GM18502 (cell line): ENCODE measurements around the gene GBX1.

ENCODE experiments used
- ATAC-seq: cut with Tn5 transposase; IDR thresholded peaks from one replicate; pipeline ENCODE4 v1.9.1; 2021; ENCODE audit warnings: mild to moderate bottlenecking; ENCODE audit not compliant: unreplicated experiment, poor library complexity

Gene GBX1

DNA sequence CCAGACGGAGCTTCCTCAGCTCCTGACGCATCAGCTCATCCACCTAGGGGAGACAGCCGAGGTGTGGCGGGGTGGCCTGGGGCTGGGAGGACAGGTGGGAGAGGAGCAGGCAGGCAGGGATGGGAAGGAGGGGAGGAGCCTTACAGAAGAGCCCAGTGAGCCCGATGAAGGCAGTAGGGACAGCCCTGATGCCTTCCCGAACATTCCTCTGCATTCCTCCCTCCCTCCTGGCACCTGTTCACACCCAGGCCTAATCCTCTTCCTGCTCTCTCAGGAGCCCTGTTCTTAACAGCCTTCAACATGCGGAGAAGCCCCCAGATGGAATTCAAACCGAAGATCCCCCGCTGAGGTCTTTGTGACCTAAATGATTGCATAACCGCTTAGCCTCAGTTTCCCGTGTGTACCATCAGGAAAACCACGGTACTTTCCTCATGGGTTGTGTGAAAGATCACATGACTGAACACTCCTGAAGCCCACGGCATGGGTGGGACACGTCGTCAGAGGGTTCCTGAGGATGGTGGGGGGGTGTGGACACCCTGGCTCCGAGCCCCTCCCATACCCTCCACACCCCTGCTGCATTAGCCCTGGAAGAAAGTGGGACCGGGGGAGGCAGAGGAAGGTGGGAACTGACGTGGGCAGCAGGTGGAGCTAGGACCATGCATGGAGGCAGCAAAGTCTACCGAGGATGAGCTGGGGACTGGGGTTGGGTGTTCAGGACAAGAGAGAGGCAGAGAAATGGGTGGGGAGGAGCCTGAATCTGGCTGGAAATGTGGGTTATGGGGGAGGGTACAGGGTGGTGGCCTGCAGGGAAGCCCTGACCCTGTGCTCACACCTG lies 28.3 kb upstream of the GBX1 start:
- ATAC-seq = no peak

DNA sequence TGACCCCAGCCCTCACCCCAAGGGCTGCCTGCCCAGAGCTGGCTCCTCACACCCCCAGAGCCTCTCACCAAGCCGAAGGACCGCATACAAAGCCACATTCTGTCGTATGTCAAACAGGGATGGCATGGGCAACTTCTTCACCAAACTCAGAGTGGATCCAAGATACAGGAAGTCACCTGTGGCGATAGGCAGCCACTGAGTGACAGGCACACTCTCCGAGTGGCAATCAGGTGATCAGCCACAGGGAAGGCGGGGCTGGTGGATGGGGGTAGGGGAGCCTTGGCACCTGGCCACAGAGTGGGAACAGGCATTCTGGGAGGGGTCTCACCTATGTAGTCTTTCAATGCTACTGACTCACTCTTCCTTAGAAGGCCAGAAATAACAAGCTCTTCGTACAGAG lies 26.7 kb upstream of the GBX1 start:
- no peak for ATAC-seq

DNA sequence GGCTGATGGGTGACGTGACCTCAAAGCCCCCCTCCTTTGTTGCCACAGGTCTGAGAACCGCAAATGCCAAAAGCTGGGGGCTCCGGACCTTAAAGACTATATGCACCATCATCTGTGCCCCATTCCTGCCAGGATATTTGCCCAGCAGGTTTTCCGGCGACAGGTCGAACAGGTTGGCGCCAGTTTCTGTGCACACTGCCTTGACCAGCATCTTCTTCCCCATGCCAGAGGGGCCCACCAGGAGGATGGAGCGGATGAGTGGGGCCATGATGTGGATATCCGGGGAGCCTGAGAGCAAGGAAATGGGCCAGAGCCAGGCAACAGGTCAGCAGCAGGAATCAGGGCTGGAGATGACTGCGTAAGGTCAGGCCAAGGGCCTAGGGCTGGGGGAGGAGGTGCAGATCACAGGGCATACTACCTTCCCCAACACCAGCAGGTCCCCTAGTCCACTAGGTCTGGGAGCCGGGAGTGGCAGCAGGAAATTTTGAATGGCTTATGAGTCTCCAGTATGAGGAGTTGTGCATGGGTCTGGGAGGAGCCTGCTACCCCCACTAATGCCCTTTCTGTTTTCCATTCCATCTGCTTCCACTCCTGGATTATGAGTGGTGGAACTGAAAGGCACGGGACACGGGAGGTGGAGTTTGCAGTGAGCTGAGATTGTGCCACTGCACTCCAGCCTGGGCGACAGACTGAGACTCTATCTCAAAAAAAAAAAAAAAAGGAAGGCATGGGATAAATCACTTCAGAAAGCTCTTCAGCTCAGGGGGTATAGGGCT lies 25.9 kb upstream of the GBX1 start:
- no peak for ATAC-seq

DNA sequence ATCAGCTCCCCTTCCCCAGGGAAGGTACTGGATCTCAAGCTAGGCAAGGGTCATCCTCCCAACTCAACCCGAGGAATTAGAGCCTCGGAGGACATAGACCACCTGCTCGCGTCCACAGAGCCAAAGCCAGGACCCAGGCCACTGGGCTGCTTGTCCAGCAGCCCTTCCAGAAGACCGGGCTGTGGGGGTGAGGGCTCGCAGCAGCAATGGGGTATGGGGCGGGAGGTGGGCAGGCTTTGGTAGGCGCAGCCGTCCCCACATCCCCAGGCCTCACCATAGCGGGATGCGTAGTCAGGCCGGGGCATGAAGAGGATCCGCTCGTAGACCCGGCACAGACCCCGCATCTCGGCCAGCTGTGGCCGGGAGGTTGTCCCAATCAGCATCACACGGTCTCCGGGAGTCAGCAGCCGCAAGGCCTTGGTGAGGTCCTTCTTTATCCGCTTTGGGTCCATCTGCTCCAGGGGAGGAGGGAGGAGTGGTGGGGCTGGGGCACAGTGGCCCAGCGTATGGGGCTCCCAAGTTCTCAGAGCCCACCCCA lies 24.6 kb upstream of the GBX1 start:
- ATAC-seq = no peak

DNA sequence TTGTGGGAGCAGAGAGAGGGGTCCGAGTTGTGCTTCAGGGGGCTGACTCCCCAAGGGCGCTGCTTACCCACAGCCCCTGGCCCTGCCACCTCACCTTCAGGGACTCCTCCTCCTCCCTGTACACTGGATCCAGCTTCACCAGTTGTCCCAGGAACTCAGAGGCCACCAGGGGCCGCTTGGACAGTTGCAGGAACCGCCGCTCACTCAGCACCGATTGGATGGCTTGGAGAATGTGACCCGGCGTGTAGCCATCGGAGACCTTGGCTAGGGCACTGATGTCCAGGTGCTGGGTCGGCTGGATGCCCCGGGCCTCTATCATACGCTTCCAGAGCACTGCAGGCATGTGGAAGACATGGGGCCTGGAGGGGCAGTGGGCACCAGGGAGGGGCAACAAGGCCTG lies 24.1 kb upstream of the GBX1 start:
- no peak for ATAC-seq

DNA sequence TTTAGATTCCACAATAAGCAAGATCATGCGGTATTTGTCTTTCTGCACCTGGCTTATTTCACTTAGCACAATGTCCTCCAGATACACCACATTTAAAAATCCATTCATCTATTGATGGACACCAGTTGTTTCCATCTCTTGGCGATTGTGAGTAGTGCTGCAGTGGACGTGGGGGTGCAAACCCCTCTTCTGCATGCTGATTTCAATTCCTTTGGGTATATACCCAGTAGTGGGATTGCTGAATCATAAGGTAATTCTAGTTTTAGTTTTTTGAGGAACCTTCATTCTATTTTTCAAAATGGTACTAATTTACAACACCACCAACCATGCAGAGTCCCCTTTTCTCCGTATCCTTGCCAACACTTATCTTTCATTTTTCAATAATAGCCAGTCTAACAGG lies 21.5 kb upstream of the GBX1 start:
- no peak for ATAC-seq

DNA sequence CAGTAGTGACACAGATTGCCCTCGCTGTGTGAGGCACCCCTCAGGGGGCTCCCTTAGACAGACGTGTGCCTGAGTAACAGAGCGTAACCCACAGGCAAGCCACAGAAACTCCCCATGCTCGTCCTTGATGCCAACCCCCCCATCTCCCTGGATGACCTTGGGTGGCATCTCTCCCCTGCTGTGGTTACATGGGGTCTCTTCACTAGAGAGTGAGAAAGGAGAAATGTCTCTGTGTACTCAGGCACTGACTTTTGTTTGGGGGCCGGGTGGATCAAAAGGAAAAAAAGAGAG lies 20.7 kb upstream of the GBX1 start:
- no peak for ATAC-seq

DNA sequence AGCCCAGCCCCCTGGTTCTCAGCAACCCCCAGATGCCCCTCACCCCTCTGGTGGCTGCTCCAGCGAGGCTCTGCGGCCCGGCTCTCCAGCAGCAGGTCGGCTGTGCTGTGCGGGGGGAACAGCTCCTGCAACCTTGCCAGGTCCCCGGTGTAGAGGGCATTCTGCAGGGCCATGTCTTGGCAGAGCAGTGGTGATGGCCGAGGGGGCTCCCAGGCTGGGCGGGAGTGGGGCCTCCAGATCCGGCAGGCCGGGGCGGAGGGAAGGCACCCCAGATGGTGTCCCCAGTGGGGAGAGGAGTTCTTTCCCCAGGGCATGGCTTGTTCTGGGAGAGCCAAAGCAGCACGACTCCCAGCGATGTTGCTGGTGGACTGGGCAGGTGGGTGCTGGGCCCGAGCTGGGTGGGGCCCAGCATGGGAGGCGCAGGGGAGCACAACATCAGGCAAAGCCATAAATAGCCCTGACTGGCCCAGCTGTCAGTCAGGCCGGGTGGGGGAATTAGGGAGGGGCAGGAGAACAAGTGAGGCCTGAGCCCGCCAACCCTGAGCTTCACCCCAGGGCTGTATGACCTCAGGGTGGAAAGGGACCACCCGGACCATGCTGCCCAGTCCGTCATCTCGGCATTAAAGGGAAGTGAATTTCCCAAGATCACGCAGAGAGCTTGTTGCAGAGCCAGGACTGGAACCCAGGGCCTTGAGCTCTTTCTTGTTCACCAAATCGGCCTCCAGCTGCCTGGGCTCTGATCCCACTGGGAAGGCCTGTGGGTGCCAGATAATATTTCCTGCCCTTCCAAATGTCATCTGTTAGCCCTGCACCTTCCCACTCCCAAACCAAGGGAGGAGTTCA lies 20.1 kb upstream of the GBX1 start:
- ATAC-seq = no peak

DNA sequence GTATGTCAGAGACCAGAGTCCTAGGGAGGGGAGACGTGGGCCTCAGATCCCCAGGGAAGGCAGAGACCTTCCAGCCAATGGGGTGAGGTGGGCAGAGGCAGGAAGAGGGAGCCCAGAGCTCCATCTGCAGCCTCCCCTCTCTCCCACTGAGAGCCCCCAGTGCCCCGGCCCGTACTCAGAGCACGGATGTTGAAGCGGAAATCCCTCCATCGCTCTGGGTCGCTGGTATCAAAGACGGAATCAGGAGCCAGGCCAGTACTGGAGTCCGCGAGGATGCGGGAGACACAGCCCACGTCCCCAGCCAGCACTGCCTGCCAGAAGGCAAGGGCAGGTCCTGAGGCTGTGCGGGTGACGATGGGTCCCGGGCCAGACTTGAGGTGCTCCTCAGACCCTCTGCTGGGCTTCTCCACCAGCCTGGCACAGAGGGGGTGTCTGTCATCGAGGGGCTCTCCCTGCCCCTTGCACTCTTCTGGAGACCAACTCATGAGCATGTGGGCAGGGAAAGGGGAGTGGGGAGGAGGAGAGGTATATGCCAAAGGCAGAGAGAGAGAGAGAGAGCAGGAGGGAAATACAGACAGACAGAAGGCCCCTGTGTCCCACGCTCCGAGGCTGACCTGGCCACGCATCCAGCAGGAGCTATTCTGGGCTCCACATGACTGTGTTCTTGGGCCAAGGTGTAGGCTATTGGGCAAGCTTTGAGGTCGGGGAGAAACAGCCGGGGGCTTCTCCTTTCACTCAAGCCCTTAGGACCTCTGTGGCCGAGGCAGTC lies 19.3 kb upstream of the GBX1 start, which contains the start of gene ASB10:
TSS of gene ASB10 (minus strand) at position 611 of the 769 bp plus-strand sequence. CDS start at position 491, 120 bp downstream.
- no peak for ATAC-seq

DNA sequence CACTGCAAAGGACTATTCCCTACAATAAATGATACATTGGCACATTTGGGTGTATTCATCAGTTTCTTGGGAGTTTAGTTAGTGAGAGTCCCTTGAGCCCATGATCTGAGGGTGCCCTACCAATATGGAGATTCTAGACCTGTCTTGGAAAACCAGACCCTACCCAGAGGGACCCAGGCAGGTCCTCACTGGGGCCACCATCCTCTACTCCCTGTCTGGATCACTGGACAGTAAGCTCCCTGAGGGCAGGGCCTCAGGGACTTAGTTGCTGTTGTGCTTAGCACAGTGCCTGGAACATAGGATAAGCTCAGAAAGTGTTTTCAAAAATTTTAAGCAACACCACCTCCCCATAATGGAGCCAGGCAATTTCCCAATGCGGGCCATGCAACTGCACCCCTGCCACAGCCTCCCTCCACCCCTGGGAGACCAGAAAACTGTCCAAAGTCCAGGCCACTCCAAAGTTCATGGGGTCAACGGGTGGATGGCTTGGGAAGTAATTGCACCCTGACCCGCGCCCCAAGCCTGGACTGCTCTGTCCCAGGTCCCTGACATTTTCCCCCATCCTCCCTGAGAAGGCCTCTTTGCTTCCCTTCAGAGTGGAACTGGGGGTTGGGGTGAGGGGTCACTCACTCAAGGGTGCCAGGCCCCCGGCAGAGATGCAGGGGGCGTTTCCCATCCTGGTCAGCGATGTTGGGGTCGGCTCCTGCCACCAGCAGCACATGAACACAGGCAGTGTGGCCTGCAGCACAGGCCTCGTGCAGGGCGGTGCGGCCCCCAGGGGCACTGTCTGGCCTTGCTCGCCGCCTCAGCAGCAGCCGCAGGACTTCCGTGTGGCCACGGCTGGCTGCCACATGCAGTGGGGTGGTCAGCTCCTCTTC lies 18.5 kb upstream of the GBX1 start:
- ATAC-seq = no peak

DNA sequence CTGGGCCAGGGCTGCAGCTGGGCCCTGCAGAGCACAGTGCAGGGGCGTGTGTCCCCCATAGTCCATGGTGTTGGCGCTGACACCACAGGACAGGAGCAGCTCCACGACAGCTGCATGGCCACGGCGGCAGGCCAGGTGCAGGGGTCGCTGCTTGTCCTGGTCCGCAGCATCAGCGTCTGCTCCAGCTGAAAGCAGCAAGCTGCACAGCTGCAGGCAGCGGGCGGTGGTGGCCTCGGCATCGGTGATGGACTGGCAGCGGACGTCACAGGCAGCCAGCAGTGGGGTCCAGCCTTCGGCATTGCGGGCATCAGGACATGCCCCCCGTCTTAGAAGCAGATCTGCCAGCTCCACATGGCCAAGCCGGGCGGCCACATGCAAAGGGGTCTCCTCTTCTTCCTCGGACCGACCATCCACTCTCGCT lies 13.5 kb upstream of the GBX1 start:
- no peak for ATAC-seq

DNA sequence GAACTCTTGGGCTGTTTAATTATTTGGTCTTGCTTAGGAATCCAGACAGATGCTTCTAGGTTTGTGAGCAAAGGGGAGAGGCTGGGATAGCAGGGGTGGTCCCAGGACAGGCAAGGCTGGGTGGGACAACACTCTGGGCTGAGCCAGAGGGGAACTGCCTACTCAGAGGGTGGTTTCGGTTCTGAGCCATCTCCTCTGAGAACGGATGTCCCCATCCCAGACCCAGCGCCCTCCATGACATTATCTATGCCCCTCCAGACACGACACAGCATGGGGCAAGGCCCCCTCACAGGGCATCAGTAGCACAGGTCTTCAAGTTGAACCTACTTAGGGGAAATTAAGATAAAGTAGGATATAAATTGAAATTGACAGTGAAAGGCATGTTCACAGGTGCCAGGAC lies 12.5 kb upstream of the GBX1 start:
- no peak for ATAC-seq

DNA sequence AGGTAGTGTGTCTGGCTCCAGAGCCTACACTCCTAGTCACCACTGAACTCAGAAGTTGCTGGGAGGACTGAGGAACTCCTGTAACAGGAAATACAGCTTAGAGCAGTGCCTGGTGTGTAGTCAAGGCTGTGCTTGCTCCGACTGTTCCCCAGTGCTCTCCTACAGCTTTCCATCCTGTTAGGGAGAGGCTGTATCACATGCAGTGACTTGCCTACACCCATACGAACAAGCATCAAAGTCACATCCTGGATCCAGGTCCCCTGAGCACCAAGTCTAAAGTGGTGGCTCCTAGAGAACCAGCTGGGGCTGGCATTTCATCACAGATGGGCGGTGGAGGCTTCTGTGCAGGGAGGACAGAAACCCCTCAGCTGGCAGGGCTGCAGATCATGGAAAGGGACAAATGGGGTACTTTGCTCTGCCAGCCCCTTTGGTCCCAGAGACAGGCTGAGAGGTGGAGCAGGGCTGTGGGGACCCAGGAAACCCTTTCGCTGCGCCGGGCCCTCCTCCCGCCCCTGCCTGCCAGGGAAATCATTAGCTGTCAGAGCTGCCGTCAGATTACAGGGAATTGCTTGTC lies 11.9 kb upstream of the GBX1 start:
- ATAC-seq = no peak

DNA sequence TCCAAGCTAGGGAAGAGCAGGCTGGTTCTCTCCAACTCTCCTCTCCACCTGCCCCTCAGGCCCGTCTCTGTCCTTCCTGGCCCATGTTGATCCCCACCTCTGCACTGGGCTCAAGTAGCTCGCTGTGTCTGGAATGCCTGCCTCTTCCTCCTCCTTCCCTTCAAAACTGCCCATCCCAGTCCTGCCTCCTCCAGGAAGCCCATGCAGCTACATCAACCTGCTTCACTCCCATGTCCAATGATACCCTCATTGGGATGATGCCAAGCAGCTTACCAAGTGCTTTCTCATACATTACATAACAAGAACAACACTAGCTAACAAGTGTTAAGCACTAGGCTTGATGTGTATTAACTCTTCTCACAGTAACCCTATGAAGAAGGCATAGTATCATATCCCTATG lies 11.3 kb upstream of the GBX1 start:
- ATAC-seq = no peak

DNA sequence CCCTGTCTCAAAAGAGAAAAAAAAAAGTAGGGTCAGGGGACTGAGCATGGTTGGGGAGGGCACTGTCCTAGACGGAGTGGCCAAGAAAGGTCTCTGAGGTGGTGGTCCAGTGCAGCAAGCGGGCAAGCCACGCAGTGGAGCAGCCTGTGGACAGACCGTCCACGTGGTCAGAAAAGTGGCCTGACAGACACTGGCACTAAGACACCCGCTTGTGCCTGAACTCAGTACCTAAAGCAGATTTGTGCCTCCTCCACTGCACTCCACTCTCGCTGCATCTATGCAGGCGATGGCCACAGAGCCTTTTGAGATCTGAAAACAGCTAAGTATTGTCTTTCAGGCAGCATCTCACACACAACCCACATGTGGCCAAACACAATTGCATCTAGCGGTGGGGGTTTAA lies 10.7 kb upstream of the GBX1 start:
- no peak for ATAC-seq

DNA sequence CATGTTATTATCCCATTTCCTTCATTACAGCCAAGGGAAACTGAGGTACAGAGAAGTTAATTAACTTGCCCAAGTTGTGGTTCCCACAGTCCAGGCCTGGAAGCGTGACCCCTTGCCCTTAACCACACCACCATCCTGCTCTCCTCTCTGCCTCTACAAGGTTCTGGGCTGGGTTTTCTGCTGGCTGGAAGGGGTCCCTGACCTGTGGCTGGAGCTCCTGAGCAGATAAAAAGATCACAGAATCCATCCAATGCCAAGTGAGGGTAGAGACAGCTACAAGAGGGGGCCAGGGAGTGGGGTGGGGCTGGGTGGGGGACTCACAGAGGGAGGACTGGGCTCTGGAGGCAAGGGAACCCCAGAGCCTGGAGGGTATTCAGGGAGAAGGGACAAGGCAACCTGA lies 9.8 kb upstream of the GBX1 start:
- ATAC-seq = no peak

DNA sequence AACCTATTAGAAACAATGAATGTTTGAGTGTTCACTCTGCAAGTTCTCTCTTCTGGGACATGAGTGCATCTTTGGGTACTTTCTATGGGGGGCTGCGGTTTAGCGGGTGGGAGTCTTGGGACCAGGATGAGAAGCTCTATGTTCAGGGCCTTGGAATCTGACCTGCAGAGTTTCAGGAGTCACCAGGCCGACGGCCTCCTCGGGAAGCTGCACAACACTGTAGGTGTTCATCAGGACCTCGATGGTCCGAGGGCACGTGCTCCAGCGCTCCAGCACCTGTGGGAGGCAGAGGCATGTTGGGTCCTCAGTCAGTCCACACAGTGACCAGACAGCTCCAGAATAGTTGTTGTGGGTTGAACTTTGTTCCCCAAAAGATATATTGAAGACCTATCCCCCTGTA lies 8.9 kb upstream of the GBX1 start:
- ATAC-seq = no peak

DNA sequence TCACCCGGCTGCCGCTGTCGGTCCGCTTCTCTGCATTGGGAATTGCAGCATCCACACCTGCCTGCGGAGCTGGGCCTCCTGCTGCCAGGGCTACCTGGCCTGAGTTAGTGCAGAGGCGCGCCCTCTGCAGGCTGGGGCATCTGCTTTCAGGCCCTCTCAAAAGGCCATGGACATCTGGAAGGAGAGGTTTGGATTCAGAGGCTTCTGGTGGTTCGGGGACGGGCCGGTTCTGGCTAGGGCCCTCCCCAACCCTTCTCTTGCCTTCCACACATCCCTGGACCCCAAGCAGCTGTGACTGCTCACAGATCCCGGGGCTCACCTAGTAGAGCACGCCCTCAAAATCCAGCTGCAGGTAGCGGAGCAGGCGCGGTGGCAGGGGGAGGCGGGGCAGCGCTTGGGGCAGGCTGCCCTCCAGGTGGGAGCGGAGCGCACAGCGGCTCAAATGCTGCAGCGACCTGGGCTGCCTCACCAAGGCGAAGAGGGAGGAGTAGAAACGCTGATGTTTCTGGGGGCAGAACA lies 8.4 kb upstream of the GBX1 start:
- ATAC-seq = no peak
